HL-60/S4 treated with retinoic acid at 250 ng/mL for 4 days and 3 days (cell line): ENCODE results near the gene AGAP2.

Experiments
- in situ Hi-C: fragments of 300-500 bp; cut with MboI; formaldehyde crosslinking; loops from 2 replicates; pipeline ENCODE4 v1.7.0; 2022; ENCODE audit warnings: low sequenced_read_pairs

The AGAP2 gene

DNA sequence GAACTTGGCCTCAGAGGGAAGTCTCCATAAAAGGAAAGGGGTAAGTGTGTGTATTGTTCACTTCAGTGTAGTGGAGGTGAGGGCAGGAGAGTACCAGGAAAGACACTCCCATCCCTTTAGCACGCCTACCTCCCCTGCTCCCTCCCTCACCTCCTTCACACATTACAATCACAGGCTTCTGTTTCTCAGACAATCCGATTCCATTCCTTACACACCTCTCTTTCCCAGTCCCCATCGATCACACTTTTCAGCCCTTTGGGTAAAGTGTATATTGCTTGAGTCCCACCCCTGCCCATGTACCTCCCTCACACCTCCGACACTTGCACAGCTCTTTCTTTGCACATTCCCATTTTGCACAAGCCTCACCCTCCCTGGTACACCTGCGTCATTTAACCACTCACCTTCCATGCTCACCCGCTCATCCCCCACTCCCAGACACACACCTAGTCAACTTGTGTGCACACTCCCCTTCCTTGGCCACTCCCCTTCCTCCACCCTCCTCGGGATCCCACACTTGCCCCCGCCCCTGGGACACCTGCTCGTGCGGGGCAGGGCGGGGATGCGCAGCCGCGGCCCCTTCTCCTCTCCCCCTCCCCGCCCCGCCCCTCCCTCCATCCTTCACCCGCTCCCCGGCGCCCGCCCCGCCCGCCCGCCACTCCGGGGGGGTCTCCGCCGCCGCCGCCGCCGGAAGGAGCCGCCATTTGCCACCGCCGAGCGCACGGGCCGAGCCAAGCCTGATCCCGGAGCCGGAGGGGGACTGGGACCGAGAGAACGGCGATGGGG lies 16.1 kb upstream of the AGAP2 start, which contains the start of gene MARCHF9:
Gene MARCHF9, plus strand, starts transcription at position 693 of the 783 bp plus-strand sequence. CDS start 426 bp downstream, outside the sequence.
- in situ Hi-C loops: no loop called here

- in situ Hi-C loops: no loop called here
Measured at GRCh38 chr12:57753756-57754337, 15.3 kb upstream of the AGAP2 start.

DNA sequence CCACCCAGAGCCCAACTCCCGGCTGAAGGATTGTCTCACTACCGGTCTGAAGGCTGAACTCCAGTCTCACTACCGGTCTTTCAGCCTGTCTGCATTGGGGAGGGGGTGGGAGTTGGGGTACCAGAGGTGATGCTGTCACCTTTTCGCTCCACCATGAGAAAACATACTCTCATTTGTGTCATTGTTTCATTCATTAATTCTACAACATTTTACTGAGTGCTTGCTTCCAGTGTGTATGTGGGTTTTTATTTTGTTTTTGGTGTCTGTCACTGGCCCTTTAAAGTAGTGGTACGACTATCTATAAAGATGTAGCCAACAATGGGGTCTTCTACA lies 14.1 kb upstream of the AGAP2 start:
- in situ Hi-C loops: no loop called here

GRCh38 chr12:57751788-57752667 lies 13.5 kb upstream of the AGAP2 start, which contains the start of gene CDK4:
Gene CDK4 (minus strand): TSS chr12:57752310. CDS start chr12:57751717, 593 bp downstream.
- in situ Hi-C loops: no loop called here

- in situ Hi-C loops: no loop called here
Measured at GRCh38 chr12:57751432-57751787, 12.9 kb upstream of the AGAP2 start.

DNA sequence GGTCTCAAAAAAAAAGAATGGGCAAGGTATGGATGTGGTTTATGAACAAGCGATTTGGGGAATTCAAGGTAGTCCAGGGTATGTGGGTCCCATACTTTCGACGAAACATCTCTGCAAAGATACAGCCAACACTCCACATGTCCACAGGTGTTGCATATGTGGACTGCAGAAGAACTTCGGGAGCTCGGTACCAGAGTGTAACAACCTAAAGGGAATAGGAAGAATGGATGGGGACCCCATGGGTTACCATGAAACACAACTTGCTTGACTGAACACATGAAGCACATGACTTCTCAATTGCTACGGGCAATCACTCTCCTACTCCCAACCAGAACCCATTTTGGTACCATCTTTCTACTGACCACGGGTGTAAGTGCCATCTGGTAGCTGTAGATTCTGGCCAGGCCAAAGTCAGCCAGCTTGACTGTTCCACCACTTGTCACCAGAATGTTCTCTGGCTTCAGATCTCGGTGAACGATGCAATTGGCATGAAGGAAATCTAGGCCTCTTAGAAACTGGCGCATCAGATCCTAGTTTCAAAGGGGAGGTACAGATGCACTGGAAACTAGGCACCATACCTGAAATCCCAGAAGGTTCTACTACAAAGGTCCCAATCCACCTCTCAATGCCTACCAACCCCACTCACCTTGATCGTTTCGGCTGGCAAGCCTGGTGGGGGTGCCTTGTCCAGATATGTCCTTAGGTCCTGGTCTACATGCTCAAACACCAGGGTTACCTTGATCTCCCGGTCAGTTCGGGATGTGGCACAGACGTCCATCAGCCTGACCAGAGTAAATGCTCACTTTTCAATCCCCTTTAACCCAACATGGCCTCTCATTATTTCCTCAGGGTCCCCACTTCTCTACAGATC lies 12.3 kb upstream of the AGAP2 start:
- in situ Hi-C loops: no loop called here

DNA sequence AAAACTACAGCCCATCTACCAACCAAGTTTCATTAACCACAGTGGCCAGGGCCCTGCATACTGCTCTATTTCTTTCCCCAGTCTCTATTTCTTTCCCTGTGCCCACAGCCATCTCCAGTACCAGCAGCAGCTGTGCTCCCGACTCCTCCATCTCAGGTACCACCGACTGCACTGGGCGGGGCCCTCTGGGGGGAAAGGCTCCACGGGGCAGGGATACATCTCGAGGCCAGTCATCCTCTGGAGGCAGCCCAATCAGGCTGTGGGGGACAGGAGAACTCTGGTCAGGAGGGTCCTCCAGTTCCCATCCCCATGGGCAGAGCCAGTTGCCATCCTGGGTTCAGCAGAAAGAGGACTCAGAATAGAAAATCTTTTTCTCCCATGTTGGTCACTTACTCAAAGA lies 10.5 kb upstream of the AGAP2 start:
- in situ Hi-C loops: no loop called here

- in situ Hi-C loops: no loop called here
Measured at GRCh38 chr12:57746025-57746424, 7.5 kb upstream of the AGAP2 start.

- in situ Hi-C loops: no loop called here
Measured at GRCh38 chr12:57745485-57745881, 6.9 kb upstream of the AGAP2 start.

DNA sequence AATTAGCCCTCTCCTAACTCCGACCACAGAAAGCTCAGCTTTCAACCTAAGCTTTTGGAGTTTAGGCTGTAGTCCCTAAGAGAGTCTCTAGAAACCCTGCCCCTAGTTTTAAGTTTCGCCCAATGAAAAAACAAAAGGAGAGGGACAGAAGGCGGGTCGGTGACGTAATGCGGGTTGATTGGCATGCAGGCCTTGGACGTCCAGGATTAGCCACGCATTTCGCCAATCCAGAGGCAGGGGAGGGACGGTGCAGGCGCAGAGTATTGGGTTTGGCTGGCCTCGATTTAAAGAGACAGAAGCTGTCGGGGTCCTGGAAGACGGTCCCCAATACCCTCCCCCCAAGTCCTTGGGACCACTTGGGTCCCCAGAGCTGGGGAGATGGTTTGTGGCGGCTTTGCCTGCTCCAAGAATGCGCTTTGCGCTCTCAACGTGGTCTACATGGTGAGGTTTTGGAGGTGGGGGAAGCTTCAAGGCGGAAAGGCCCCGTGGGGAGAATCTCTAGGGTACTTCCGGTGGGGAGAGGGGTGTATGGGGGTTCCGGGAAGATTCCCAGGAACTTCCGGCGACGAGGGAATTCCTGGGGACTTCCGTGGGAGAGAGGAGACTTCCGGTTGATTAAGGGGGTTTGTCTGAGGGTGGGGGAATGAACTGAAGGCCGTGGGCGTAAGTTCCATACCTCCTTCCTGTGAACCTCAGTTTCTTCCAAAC lies 6.4 kb upstream of the AGAP2 start, which contains the start of gene TSPAN31:
Gene TSPAN31, plus strand, starts transcription at position 263 of the 708 bp plus-strand sequence. Its CDS starts 116 bp downstream, at position 379.
- in situ Hi-C loops: no loop called here

GRCh38 chr12:57744194-57744776 lies 5.7 kb upstream of the AGAP2 start:
- in situ Hi-C loops: no loop called here

DNA sequence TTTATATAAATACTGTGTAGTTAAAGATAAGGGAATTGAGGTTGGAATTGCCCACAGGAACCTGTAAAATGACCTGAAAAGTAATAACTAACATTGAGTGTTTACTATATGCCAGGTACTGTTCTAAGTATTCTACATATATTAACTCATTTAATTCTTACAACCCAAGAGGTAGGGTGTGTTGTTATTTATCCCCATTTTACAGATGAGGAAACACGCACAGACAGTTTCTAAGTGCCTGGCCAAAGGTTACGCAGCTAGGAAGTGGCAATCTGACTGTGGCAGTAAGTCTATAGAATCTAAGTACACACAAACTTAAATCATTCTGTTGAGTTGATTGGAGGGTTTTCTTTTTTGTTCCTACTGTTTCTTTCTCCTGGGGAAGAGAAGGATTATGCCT lies 5.2 kb upstream of the AGAP2 start:
- in situ Hi-C loops: no loop called here

DNA sequence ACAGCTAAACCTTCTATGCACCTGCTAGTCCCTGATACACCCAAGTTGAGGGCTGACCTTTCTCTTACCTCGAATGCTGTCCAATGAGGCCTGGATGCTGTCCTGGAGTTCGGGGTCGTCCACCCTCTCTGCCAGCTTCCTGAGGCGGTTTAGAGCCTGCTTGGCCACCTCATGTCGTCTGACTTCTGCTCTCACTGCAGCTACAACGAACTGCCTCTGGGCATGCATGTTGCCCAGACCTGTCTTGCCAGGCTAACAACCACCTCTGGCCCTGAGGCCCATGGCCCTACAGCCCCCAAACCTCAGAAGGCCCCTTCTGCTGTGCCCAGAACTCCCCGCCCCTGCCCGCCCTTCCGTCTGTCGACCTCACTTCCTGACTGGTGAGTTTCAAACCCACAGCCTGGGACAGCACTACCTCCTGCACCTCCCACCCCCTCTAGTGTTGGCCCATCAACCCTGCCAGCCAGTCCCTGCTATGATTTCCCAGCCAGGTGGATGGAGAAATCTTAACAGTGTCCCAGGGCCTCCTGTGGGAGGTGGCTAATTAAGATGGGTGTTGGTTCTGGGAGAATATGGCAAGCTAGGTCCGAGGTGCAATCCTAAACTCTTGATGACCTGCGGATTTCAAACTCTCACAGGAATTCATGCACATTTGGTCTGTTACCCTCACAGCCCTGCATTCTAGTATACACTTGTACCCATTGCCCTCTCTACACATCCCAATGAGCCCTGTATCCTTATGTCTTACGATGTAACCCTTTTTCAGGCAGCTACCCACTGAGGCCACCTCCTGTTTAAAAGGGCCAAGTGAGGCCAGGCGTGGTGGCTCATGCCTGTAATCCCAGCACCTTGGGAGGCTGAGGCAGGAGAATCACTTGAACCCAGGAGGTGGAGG lies 3.5 kb upstream of the AGAP2 start:
- in situ Hi-C loops: no loop called here

- in situ Hi-C loops: no loop called here
Measured at GRCh38 chr12:57741413-57741789, 2.9 kb upstream of the AGAP2 start.

DNA sequence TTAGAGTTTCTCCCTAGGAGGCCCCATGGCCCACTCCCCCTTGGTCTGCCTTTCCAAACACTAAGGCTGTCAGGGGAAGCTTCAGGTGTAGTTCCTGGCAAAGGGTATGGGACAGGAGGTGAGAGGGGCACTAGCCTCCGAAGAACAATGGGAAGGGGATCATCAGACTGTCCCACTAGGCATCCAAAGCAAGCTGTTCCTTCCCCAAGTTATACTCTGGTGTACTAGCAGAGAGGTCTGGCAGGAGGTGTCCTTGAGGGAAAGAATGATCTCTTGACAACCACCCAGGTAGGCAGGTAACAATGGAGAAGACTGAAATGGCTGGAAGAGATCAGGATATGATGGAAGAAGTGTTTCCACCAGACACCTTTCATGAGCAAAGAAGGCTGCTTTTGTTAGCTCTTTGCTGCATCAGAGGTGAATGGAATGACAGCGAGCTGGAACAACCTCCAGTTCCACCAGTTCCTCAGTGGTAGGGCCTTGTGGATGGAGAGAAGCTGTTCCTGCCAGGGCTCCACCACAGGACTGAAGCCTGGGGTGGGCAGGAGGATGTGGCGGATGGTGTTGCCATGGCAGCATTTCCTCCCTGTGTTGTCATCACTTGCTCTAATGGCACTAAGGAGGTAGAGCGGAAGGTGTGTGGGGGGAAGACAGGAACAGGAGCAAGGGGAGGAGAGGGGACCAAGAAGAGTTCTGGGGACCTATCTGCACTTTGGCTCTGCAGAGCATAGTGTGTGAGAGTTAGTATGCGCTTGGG lies 2.3 kb upstream of the AGAP2 start:
- in situ Hi-C loops: no loop called here

DNA sequence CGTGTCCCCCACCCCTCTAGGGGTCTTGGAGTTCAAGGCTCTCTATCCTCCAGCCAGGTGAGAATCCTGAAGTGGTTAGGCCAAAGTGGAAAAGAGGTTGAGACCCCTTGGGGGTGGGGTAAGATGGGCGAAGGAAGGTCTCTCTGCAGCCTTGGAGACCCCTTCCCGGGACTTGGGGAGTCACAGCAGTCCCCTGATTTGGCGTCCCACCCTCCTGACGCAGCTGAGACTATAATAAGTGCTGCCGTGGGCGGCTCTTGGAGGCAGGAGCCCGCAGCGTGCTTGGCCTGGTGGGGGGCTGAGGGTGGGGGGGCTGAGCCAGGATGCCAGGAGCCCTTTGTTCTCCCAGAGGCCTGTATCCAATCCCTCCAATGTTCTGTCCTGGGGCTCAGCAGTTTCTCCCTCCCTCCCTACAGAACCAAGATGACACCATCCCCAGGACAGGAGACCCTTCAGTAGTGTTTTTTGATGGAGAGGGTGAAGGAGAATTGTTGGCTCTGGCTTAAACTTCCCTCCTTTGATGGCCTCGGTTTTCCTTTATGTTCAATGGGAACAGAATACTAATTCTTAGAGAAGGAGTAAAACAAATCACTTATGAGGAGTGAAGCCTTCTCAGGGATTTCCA lies 1.5 kb upstream of the AGAP2 start:
- in situ Hi-C loops: no loop called here

- in situ Hi-C loops: no loop called here
Measured at GRCh38 chr12:57739387-57739786, 845 bp upstream of the AGAP2 start.
